ENCODE results near the gene PLCXD1. TPM values are rescaled to one million over a fixed set of nuclear protein-coding genes. Genes with fewer than 3 reads are reported as not detected.
"Not testable (repeated sequence)": the region's sequence is repeated elsewhere in the genome, so short reads cannot be mapped to it uniquely, and the experiment has no call there.

PLCXD1 gene
- total and polyA plus RNA-seq, 2 experiments from 2014 or later: 16.6 to 50.4 TPM

DNA sequence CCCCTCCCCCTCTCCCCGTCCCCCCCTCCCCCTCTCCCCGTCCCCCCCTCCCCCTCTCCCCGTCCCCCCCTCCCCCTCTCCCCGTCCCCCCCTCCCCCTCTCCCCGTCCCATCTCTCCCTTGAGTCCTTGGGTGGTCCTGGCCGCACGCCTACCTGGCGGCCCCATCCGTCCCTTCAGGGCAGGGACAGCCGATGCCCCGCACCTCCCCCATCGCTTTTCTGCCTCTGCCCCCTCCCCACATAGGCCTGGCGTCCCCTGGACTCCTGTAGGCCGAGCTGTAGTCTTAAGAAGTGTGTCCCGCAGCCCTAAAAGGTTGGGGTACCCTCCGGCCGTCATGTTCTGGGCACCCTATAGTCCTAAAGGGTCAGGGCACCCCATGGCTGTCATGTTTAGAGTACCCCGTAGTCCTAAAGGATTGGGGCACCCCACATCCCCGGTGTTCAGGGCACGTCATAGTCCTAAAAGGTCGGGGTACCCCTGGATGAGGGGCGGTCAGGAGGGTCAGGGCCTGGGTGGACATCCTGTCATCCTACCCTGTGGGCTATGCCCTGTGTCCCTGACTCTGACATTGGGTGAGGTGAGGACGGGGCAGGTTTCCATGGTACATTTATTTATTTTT, 48.2 kb downstream of the PLCXD1 start:
- Histone ChIP-seq H3K36me3 (no peaks in the 10 kb centered on the region), H3K4me3 (no peak overlapping the region), H3K4me1 (ENCODE audit: low read depth) (no peaks in the 10 kb centered on the region), H3K9me3 (ENCODE audit: low read depth) (no peaks in the 10 kb centered on the region), H3K27ac (no peak overlapping the region), H3K27me3 (no peaks in the 10 kb centered on the region)
- TF ChIP-seq, protein P1, sequence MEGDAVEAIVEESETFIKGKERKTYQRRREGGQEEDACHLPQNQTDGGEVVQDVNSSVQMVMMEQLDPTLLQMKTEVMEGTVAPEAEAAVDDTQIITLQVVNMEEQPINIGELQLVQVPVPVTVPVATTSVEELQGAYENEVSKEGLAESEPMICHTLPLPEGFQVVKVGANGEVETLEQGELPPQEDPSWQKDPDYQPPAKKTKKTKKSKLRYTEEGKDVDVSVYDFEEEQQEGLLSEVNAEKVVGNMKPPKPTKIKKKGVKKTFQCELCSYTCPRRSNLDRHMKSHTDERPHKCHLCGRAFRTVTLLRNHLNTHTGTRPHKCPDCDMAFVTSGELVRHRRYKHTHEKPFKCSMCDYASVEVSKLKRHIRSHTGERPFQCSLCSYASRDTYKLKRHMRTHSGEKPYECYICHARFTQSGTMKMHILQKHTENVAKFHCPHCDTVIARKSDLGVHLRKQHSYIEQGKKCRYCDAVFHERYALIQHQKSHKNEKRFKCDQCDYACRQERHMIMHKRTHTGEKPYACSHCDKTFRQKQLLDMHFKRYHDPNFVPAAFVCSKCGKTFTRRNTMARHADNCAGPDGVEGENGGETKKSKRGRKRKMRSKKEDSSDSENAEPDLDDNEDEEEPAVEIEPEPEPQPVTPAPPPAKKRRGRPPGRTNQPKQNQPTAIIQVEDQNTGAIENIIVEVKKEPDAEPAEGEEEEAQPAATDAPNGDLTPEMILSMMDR (IDR thresholded peaks at IDR 0.05; ENCODE audit: low read depth, low read length): no peak
- DNase-seq (ENCODE audit: low read depth in 1 of 2, low spot score in 1 of 2): no peak

- DNase-seq (ENCODE audit: low read depth in 1 of 2, low spot score in 1 of 2); H3K27ac ChIP-seq; H3K4me1 ChIP-seq (ENCODE audit: low read depth); H3K4me3 ChIP-seq; H3K36me3 ChIP-seq; H3K9me3 ChIP-seq (ENCODE audit: low read depth); H3K27me3 ChIP-seq: not testable (repeated sequence)
Observed at GRCh38 chrX:330141-330725, 49.1 kb downstream of the PLCXD1 start.

DNA sequence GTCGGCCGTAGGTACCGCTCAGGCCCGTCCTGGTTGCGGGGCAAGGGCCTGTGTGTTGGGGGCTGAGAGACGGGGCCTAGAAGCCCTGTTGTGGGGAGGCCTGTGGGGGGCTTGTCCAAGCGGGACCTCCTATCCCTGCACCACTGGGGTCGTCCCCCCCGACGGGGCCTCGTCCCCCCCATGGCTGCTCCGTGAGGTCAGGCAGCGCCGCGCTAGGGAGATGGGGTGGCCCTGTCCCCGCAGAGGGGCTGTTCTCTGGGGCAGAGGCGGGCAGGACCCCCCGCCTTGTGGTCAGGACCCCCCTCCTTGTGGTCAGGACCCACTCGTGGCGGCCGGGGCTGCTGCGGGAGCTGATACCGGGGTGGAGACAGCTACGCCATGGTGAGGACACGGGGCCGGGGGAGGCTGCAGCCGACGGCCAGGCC, 49.6 kb downstream of the PLCXD1 start:
- no peaks in the 10 kb centered on the region for H3K36me3 ChIP-seq
- TF ChIP-seq, protein P1 (IDR thresholded peaks at IDR 0.05; ENCODE audit: low read depth, low read length): no peak
- no peaks in the 10 kb centered on the region for H3K4me1 ChIP-seq (ENCODE audit: low read depth)
- H3K9me3 ChIP-seq (ENCODE audit: low read depth): no peaks in the 10 kb centered on the region
- H3K27ac ChIP-seq: no peak overlapping the region
- H3K4me3 ChIP-seq: no peak overlapping the region
- DNase-seq (ENCODE audit: low read depth in 1 of 2, low spot score in 1 of 2): no peak
- no peaks in the 10 kb centered on the region for H3K27me3 ChIP-seq

- no peaks in the 10 kb centered on the region for H3K27me3 ChIP-seq
- DNase-seq (ENCODE audit: low read depth in 1 of 2, low spot score in 1 of 2): peak; percentile 39 to 51
- no peaks in the 10 kb centered on the region for H3K4me1 ChIP-seq (ENCODE audit: low read depth)
- no peak overlapping the region for H3K27ac ChIP-seq
- H3K36me3 ChIP-seq: no peaks in the 10 kb centered on the region
- H3K9me3 ChIP-seq (ENCODE audit: low read depth): no peaks in the 10 kb centered on the region
- no peak overlapping the region for H3K4me3 ChIP-seq
- TF ChIP-seq, protein P1 (IDR thresholded peaks at IDR 0.05; ENCODE audit: low read depth, low read length): no peak
Observed at GRCh38 chrX:331151-331824, 50.1 kb downstream of the PLCXD1 start.

DNA sequence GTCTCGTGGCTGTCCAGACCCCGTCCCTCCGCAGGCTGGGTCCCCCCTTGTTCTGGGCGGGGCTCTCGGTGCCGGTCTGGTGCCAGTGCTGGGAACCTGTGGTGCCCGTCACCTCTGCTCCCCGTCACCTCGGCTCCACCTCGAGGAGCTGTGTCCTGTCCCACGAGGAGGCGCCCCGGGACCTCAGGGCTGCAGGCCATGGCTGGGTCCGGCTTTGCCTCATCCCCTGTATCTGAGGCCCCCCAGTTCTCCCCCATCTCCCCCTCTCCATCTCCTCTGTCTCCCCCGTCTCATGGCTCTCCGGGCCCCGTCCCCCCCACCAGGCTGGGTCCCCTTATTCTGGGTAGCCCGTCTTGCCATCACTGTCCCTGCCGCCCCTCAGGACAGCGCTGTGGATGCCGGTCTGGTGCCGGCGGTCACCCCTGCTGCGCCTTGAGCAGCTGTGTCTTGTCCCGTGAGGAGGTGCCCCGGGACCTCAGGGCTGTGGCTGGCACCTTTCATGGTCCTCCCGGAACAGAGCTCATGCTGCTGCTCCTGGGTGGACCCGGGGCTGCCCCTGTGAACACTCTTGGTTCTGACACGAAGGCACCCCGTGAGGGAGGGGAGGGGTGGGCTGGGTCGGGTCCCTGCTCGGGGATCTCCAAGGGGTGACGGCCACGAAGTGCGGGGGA, 50.8 kb downstream of the PLCXD1 start:
- no peak overlapping the region for H3K27ac ChIP-seq
- H3K9me3 ChIP-seq (ENCODE audit: low read depth): no peaks in the 10 kb centered on the region
- TF ChIP-seq, protein P1 (IDR thresholded peaks at IDR 0.05; ENCODE audit: low read depth, low read length): no peak
- H3K27me3 ChIP-seq: no peaks in the 10 kb centered on the region
- no peaks in the 10 kb centered on the region for H3K4me1 ChIP-seq (ENCODE audit: low read depth)
- DNase-seq (ENCODE audit: low read depth in 1 of 2, low spot score in 1 of 2): no peak
- no peak overlapping the region for H3K4me3 ChIP-seq
- peaks cover 3% of the 10 kb centered on the region for H3K36me3 ChIP-seq

DNA sequence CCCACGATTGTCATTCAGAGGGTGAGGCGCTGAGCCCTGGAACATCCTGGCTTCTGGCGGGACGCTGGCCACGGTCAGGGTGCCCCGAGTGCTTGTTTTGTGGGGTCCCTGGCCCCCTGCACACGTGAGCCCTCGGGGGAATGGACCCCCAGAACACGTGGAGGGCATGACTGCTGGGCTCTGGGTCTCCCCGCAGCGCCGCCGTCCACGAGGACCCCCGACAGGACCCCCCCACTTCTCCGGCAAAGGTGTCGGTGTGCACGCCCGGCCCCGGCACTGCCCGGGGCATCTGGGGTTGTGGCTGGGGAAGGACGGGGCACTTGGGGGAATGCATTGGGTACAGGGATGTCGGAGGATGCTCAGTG, 51.3 kb downstream of the PLCXD1 start:
- Histone ChIP-seq H3K4me3 (no peak overlapping the region), H3K27me3 (no peaks in the 10 kb centered on the region), H3K36me3 (peaks cover 3% of the 10 kb centered on the region), H3K4me1 (ENCODE audit: low read depth) (no peaks in the 10 kb centered on the region), H3K9me3 (ENCODE audit: low read depth) (no peaks in the 10 kb centered on the region), H3K27ac (no peak overlapping the region)
- DNase-seq (ENCODE audit: low read depth in 1 of 2, low spot score in 1 of 2): no peak
- TF ChIP-seq, protein P1 (IDR thresholded peaks at IDR 0.05; ENCODE audit: low read depth, low read length): no peak
